ENCODE data around the gene ZBED4. TPM values are rescaled to one million over a fixed set of nuclear protein-coding genes. Genes with fewer than 3 reads are reported as not detected.
A peak's percentile ranks its signal among the peaks of the same experiment; 100 is the strongest.

The ZBED4 gene
- total RNA-seq, 4 donors from 2014 or later: 0.59 to 16.4 (median 12.7) TPM

DNA sequence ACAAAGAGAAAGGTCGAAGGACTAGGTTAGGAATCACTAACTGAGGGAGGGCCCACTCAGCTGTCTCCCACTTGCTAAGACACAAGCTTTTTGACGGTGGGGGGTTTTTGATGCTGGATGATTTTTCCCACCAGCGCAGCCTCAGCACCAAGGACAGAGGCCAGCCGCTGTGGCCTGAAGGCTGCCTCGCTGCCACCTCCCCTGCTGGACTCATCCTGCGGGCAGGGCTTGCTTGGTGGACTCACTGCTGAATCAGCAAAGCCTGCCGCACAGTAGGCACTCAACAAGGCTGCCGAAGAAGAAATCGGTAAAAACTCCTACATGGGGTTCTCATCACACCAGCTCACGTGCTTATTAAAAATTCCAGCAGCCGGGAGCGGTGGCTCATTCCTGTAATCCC is 62.0 kb downstream of the ZBED4 start:
- no peak for DNase-seq
- Histone ChIP-seq H3K27ac (no peak overlapping the region), H3K36me3 (no peaks in the 10 kb centered on the region), H3K9me3 (no peaks in the 10 kb centered on the region), H3K4me3 (no peak overlapping the region), H3K4me1 (peaks cover 0 to 15% of the 10 kb centered on the region in 2 donors), H3K27me3 (no peaks in the 10 kb centered on the region)
- TF ChIP-seq CTCF (IDR thresholded peaks at IDR 0.05) (no peak), POLR2A (IDR thresholded peaks at IDR 0.05) (no peak)
- intact Hi-C loops (cut with DNase I; ENCODE audit: low total_unique reads): no loop called here

DNA sequence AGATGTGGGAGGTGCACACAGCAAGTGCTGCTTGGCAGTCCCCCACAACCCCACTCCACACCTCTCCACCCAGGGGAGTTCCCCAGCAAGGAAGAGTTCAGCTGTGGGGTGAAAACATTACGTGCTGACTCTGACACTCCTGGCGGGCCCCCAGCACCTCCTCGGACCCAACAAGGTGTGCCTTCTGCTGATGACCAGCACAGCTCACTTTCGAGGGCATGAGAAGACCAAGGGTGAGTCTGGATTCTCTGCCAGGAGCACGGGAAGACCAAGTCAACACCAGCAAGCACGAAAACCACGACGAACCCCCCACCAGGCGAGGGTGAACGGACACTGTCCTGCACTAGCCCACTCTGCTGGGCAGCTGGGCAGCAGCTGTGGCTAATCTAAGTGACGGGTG is 63.2 kb downstream of the ZBED4 start:
- intact Hi-C loops (cut with DNase I; ENCODE audit: low total_unique reads): no loop called here

GRCh38 chr22:49917974-49918910 is 64.6 kb downstream of the ZBED4 start, which contains the start of the genes ALG12 and CRELD2:
Gene ALG12, minus strand, starts transcription at chr22:49918438. Its CDS starts 4,673 bp downstream, at chr22:49913765.
Gene CRELD2, plus strand, starts transcription at chr22:49918634. Its CDS starts 136 bp downstream, at chr22:49918770.
- H3K4me1 ChIP-seq: peaks cover 0 to 15% of the 10 kb centered on the region in 2 donors
- peak; percentile 97 for DNase-seq
- no peaks in the 10 kb centered on the region for H3K9me3 ChIP-seq
- H3K4me3 ChIP-seq: peak within 1 kb of the TSS; percentile 76 to 81
- intact Hi-C loops (cut with DNase I; ENCODE audit: low total_unique reads): no loop called here
- peak within 1 kb of the TSS; percentile 88 to 95 for H3K27ac ChIP-seq
- TF ChIP-seq CTCF (IDR thresholded peaks at IDR 0.05) (peak in 2 of 4 experiments; percentile 11 to 25), POLR2A (IDR thresholded peaks at IDR 0.05) (peak; percentile 38 to 79)
- H3K27me3 ChIP-seq: no peaks in the 10 kb centered on the region
- no peaks in the 10 kb centered on the region for H3K36me3 ChIP-seq

More for the DNA sequence above, 63.2 kb downstream of the ZBED4 start:
- Histone ChIP-seq H3K27ac (no peak overlapping the region), H3K9me3 (no peaks in the 10 kb centered on the region), H3K27me3 (no peaks in the 10 kb centered on the region), H3K36me3 (no peaks in the 10 kb centered on the region), H3K4me3 (no peak overlapping the region), H3K4me1 (peaks cover 0 to 15% of the 10 kb centered on the region in 2 donors)
- TF ChIP-seq POLR2A (IDR thresholded peaks at IDR 0.05) (no peak), CTCF (IDR thresholded peaks at IDR 0.05) (no peak)
- no peak for DNase-seq

- H3K4me1 ChIP-seq: peaks cover 0 to 15% of the 10 kb centered on the region in 2 donors
- peak overlapping the region; percentile 48 to 76 for H3K27ac ChIP-seq
- no peaks in the 10 kb centered on the region for H3K36me3 ChIP-seq
- no peaks in the 10 kb centered on the region for H3K9me3 ChIP-seq
- peak in 1 of 2 donors; percentile 41 for DNase-seq
- H3K27me3 ChIP-seq: no peaks in the 10 kb centered on the region
- TF ChIP-seq CTCF (IDR thresholded peaks at IDR 0.05) (no peak), POLR2A (IDR thresholded peaks at IDR 0.05) (no peak)
- H3K4me3 ChIP-seq: peak overlapping the region; percentile 76 to 81
- intact Hi-C loops (cut with DNase I; ENCODE audit: low total_unique reads): no loop called here
Observed at GRCh38 chr22:49918911-49919881, 65.6 kb downstream of the ZBED4 start.

Measured in uterus (tissue), 4 donors.